HG03196 (cell line): ENCODE data around the gene SEMA5B.
A peak's percentile ranks its signal among the peaks of the same experiment; 100 is the strongest.

Experiments used
- ATAC-seq: cut with Tn5 transposase; IDR thresholded peaks from one replicate; pipeline ENCODE4 v1.9.1; 2021; ENCODE audit not compliant: unreplicated experiment

SEMA5B gene

DNA sequence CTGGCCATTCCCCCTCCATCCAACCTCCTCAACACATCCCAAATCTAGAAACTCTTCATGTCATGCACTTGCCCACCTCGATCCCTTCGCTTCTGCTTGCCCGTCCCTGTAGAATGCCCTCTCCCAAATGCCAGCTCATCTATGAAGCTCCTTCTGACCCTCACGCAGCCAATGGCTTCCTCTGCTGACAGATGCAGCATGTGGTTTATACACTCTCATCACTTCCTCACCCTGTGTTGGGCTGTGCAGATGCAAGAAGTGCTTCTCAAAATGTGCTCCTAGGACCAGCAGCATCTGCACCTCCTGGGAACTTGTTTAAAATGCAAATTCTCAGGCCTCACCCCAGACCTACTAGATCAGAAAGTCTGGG lies 51.7 kb downstream of the SEMA5B start:
- ATAC-seq, result no peak

DNA sequence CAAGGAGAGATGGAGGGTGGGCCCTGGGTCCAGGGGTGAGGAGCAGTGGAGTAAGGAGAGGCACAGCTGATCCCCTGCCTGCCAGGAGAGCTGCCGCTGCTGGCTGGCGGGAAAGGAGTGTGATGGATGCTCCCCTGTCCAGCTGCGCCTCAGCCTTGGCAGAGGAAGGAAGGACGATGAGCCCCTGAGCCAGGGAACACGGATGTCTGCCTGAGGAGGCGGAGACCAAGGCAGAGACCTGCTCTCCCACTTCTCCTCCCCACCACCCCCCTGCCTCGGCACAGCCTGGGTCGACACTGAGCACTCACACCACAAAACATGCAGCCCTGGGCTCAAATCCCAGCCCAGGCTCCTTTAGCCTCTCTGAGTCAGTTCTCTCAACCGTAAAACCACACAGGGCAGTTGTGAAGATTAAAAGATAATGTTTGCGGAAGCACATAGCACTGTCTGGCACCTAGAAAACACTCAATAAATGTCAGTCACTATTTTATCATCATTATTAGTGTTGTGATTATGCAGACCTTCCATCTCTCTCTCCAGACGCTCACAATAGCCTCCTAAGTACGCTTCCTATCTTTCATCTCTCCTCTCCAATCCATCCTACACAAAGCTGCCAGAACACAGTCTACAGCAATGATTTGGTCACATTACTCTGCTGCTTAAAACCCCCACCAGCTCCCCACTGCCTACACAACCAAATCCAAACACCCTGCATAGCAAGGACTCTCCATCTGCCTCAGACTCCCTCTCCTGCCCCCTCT lies 52.2 kb downstream of the SEMA5B start:
- ATAC-seq, result peak; percentile 45

DNA sequence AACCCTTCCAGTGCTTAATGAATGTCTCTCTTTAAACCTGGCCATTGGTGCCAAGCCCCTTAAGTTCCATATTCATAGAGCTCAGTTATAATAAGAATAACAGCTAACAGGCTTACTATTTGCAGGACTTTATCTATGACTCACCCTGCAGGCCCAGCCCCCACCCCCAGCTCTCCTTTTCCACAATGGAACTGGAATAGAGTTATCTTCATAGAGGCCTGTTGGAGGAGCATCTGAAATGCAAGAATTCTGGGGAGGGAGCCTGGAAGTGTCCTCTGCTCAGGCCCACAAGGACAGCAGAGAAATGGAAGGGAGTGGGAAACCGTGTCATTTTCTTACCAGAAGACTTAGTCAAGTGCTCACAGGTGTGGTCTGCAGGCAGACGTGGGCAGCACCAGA lies 52.8 kb downstream of the SEMA5B start:
- no peak for ATAC-seq

DNA sequence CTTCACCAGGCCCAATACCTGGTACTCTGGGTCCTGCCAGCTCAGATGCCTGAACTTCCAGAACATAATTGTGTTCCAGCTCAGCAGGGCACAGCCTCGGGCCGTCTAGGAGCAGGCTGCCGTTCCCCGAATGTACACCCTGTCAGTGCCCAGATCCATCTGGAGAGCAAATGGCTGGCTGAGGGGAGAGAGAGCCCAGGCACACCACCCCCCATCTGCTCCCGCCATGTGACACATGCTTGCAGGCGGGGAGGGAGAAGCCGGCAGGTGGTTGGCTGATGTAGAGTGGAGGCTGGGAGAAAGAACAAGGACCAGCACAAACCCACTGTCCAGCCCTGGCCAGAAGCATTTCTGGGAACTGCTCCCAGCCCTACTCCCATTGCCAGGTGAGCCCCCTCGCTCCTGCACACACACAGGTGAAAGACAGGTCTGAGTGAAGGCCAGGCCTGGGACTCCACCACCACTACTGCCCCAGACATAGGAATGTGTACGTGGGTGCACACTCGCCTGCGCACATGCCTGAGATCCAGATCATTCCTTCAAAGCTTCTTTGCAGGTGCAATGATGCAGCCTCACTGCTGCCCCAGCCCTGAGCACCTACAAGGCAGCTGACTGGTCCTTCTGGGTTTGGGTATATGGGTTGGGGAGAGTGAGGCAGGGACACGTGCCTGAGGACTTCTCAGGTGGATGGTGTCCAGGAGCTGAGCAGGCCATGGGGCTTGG lies 53.5 kb downstream of the SEMA5B start:
- ATAC-seq, result no peak

DNA sequence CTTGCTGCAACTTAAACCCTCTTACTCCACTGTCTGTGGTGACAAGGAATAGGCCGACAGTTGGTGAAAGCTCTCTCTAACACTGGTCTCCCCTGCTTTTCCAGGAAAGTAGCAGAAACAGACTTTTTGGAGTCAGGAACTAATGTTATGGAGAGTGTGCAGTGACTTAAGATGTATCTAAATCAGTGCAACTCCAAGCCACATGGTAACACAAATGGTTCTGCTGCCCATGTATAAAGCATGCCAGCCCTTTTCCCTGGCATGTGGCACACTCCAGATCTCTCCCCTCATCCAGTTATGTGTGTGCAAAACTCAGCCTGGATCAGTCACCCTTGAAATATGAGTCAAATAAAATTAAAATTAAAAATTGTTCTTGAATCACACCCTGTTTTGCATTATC lies 55.4 kb downstream of the SEMA5B start:
- no peak for ATAC-seq

DNA sequence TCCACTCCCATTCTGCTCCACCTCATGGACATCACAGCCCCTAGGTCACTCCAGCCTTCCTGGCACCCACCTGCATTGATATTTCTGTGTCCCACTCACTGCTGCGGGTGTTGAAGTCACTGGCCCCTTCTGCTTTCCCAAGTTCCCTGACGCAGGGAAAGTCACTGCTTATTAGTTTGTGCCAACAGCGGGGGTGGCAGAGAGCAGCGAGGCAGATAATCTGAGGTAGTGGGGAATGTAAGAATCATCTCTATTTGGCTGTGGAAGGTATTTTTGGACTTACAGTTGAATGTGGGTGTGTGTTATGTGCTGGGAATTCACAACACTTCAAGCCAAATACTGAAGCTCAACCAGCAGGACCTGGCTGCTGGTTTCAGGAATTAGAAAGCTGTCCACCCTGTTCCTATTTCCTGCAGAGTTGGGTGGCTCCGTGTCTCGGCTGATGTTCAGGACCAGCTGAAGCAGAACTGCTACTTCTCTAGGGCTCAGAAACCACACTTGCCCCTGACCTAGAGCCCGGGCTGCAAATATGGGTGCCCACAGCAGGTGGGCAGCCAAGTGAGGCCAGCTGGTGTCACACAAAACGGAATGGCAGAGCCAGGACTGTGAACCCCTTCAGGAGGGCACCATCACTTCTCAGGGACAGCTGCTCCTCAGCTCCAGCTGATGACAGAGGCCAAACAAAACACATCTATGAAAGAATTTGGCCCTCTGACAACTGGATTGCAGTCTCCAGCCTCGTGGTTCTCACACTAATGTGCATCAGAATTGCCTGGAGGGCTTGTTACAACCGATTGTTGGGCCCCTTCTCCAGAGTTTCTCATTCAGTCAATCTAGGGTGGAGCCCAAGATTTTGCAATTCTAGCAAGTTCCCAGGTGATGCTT lies 57.7 kb downstream of the SEMA5B start:
- ATAC-seq, result no peak

DNA sequence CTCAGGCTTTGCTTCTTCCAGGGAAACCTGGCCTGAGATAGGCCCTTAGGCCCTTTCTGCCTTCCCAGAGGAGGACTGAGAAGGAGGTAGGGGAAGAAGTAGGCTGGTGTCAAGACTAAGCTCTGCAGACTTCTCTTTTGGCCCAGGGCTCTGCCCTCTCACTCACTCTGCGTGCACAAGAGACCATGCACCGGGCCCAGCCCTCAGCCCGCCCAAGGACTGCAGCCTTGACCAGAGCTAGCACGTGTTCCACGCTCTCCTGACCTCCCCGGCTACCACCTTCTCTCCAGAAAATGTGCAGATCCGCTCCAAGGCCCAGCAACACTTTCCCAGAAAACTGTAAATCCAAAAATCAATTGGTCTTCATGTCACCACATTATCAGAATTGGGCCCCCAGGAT lies 59.8 kb downstream of the SEMA5B start:
- no peak for ATAC-seq

DNA sequence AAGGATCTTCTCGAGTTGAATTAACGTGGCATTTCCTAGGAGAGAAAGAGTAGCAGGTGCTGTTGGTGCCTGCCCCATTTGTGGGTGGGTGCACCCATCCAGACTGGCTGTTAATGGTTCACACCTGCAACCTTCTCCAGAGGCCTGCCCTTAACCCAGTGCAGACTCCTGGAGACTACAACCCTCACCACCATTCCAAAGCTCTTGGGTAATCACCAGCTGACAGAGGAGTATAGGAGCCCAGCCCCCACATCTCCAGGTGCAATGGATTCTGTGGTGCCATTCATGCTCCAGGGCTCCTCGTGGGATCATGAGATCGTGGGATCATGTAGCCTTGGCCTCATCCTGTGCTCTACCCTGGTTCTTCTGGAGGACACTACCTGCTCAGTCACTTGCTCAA lies 60.2 kb downstream of the SEMA5B start:
- no peak for ATAC-seq

DNA sequence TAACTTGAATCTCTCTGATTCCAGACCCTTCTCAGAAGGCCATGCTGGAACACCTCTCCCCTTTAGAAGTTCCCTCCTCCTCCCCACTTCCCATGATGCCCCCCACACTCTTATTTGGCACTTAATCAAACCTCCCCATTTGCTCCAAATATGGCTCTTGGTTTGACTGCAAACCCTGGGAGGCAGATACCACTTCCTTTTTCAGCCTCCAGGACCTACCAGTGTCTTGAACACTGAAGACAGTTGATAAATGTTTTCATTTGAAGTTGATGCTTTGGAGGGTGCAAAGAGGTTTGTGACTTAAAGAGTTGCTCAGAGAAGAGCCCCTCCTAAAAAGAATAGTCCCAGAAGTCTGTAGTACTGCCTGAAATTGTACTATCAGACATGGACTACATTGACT lies 61.5 kb downstream of the SEMA5B start:
- ATAC-seq, result no peak

DNA sequence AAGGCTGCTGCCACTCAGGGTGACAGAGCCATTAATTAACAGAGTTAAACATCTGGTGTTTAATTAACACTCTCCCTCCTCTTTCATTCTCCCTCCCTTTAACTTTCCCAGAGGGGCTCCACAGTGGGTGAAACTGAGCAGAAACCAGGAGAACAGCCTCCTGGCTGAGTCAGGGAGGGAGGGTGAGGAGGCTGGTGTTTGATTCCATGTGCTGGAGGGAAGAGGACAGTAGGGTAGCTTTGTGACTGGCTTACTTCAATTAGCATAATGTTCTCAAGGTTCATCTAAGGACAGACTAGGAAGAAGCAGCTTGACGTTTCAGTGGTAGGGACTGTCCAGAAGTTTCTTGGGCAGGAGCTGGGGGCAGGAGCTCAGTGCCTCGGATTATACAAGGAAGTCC lies 62.8 kb downstream of the SEMA5B start:
- no peak for ATAC-seq

DNA sequence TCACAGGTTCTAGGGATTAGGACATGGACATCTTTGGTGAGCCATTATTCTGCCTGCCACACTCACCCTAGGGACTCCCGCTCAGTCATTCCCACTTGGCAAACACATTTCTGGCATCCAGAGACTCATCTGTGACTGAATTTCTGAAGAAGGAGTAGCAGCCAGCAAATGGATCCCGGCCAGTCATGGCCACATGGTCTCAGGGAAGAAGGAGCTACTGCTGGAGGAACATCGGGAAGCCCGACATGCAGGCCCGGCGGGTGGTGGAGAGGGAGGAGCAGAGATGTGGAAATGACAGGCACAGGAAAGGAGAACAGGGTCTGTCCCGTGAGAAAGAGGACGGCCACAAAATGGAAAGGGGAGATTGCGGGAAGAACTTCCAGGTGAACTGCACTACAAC lies 65.4 kb downstream of the SEMA5B start:
- ATAC-seq, result no peak

DNA sequence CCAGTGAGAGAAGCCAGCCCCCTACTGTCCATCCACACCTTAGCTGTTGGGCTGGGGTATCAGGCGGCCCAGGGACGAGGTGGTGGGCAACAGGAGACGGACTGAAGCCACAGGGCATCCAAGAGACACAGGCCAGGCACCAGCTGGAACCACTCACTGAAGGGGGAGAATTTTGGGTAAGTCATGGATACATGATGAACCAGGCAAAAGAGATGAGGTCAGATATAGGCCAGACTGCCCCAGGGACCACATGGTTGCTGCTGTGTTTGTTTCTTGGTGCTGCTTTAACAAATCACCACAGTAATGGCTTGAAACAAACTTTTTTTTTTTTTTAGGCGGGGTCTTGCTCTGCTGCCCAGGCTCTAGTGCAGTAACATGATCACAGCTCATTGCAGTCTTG lies 66.4 kb downstream of the SEMA5B start:
- ATAC-seq, result no peak

DNA sequence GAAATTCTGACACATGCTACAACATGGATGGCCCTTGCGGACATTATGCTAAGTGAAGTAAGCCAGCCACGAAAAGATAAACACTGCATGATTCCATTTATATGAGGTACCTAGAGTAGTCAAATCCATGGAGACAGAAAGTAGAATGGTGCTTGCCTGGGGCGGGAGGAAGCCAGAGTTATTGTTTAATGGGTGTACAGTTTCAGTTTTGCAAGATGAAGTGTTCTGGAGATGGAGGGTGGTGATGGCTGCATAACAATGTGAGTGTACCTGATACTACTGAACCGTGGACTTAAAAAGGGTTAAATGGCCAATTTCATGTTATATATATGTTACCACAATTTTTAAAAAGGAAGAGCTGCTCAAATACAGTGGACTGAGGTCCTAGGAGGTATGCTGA lies 66.9 kb downstream of the SEMA5B start:
- no peak for ATAC-seq

DNA sequence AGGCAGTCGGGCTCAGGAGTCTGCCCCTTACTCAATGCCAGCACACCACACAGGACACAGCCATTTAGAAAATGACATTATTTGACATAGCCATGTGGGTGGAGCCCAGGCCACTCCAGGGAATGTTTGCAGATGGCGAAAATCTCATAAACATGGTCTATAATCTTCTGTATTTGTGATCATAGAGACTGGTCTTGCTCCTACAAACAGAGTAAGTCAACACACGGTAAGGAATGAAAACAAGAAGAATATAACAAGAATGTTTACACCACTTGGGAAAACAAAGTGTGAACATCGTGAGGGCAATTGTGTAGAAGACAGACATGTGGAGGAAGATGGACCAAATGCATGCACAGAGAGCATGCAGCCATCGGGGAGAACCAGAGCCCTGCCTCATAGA lies 68.2 kb downstream of the SEMA5B start:
- no peak for ATAC-seq

DNA sequence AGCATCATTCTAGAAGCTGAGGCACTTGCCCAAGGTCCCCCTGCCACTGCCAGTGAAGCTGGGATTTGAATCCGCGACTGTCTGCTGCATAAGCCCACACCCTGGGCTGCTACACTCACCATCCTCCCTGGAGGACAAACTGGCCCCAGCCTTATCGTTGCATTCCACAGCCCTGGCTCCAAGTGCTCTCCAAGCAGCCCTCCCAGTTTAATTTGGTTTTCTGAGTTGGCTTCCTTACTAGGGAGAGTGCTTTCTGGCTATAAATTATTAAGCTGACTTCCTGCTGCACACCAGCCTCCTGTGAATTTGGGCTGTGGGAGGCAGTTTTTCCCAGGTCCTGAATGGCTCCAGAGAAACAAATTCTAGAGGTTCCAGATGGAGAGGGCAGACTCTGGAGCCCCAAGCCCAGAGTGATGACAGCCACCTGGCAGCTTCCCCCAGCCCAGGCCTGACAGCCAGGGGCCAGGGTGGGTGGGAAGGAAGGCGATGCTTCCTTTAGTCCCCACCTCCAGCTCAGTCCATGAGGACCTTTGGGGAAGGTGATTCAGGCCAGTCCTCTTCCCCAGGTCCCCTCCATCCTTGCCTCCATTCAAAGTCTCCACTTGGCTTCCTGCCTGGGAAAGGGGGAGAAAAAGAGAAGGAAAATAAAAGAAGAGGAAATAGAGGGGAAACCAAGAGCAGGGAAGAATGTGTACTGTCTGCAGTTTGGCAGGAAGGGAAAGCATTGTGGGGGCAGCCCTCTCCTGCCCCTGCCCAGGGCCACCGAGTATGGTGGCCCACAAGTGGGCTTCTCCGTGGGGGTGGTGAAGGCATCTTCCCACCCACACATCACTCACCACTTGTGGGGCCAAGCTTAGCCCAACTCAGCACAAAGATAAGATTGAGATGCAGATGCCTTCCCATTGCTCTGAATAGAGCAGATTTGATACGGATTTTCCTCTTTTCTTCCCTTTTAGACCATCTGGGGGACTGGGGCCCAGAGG lies 69.6 kb downstream of the SEMA5B start:
- ATAC-seq, result no peak

DNA sequence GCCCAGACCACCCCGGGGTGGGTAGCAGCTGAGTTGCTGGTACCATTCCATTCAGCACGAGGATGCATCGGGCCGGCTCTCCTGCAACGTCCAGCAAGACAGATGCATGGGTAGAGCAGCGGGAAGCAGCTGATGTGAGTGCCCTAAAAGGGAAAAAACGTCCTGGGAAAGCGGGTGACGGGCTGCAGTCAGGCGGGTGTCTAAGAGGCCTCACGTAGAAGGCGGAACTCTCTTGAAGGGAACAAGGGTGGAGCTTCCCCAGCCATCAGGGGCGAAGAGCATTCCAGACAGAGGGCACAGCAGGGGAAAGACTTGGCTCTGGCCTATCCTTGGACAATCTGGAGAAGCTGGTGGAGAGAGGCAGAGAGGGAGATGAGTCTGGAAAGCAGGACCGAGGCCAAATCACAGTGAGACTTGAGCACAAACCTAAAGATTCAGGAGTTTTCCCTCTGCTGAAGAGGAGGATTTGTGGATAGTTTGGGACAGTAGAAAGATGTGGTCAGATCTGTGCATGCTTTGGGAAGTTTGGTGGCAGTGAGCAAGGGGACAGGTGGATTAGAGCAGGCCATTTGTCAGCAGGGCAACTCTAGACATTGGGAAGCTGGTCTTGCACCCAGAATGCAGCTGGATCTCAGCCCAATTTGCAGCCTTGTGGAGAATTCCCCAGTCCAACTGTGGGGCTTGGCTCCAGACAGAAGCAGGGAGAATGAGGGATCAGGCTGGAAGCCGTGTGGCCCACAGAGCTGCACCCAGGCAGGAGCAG lies 70.7 kb downstream of the SEMA5B start:
- ATAC-seq, result no peak

DNA sequence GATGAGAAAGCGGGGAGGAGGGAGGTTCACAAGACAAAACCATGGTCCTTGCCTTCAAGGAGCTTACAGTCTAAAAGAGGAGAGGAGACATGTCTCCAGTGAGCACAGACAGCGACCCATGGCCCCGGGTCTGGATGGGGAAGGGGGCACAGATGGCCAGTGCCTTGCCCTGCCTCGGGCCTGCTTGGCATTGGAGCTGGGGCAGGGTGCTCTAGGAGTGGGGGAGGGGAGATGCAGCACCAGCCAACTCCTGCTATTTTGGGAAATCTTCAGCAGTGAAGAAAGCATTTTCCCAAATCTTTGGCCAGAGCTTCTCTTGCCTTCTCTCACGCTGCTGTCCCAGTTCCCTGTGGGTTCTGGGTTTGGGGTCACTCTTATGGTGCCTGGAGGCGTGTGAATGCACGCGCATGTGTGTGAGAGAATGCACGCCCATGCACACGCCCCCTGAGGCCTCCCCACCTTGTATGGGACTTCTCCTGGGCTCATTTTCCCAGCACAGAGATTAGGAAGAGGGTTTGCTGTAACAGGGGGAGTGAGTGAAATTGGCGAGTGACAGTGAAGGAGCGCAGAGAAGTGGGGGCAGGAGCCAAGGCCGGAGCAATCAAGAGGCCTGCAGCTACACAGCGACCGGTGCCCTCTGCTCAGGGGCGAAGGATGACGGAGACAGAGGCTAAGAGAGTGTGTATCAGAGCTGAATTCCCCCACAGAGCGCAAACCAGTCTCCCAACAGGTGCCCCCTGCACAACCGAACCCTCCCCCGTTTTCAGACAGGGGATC lies 71.5 kb downstream of the SEMA5B start:
- no peak for ATAC-seq

DNA sequence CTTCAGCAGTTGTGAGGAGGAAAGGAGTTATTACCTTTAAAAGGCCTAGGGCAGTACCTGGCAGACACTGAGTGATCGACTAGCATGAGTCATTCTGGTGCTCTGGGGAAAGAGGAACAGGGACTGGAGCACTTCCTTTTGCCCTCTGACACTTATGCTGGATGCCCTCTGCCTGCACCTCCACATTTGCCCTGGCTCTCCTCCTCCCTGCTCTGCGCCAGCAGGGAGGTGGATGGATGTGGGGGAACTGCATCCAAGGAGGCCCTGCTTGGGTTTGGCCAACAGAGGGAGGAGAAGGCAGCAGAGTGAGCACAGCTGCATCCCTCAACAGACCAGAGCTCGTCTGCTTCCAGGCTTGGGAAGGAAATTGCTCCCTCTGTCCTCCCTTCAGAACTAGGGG lies 75.0 kb downstream of the SEMA5B start:
- ATAC-seq, result peak; percentile 63

DNA sequence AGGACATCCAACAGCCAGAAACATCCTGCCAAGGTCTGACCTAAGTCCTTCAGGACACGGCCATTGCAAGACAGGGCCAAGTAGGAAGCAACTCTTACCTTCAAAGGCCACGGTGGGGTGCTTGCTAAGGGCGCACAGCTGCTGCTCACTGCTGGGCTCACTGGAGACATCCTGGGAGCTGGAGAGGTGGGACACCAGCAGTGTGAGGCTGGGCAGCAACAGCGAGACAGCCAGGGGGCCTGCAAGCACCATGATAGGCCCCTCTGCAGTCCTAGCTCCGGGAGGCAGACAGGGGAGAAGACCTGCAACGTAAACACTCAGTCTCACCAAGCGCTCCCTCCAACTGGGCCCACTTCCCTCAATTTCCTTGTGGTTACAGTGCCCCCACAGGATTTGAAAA lies 79.2 kb downstream of the SEMA5B start:
- ATAC-seq, result no peak
